K562 (cell line): Measurements from ENCODE around the gene STK11. TPM values are rescaled to one million over a fixed set of nuclear protein-coding genes. Genes with fewer than 3 reads are reported as not detected.

ENCODE experiments used
- AFF4 ChIP-seq: sonication (generic); formaldehyde crosslinking; IDR thresholded peaks from 2 replicates; pipeline ENCODE4 v1.8.0; 2023; ENCODE audit warnings: mild to moderate bottlenecking, missing genetic modification reagents
- CREB3L1 ChIP-seq: fragments of 450-650 bp; IDR thresholded peaks from 2 replicates; pipeline ENCODE4 v1.6.1; 2014; ENCODE audit warnings: low read depth, mild to moderate bottlenecking, moderate library complexity, borderline replicate concordance
- CXXC5 ChIP-seq: fragments of 250-450 bp; sonication (Bioruptor Pico); IDR thresholded peaks from 2 replicates; pipeline ENCODE4 v1.8.0; 2022; ENCODE audit warnings: inconsistent platforms, mild to moderate bottlenecking, moderate library complexity
- DNMT1 ChIP-seq: fragments of 450-650 bp; IDR thresholded peaks from 2 replicates; pipeline ENCODE4 v1.6.1; 2016; ENCODE audit warnings: antibody characterized with exemption, mild to moderate bottlenecking
- KAT7 ChIP-seq: sonication (generic); formaldehyde crosslinking; IDR thresholded peaks from 2 replicates; pipeline ENCODE4 v1.8.0; 2022; ENCODE audit warnings: missing genetic modification reagents, mild to moderate bottlenecking, borderline replicate concordance
- LEF1 ChIP-seq: fragments of 450-650 bp; IDR thresholded peaks from 2 replicates; pipeline ENCODE4 v1.6.1; 2016; ENCODE audit warnings: mild to moderate bottlenecking
- MYNN ChIP-seq, 2 experiments: sonication (generic); formaldehyde crosslinking in 1 of 2; IDR thresholded peaks; 2 replicates each; pipeline versions ENCODE4 v1.5.0 to v1.6.1; 2016 to 2020; ENCODE audit warnings: antibody characterized with exemption in 1 of 2, missing genetic modification reagents in 1 of 2
- NR1H2 ChIP-seq: sonication (generic); formaldehyde crosslinking; IDR thresholded peaks from 2 replicates; pipeline ENCODE4 v1.4.0; 2020; ENCODE audit warnings: mild to moderate bottlenecking, missing genetic modification reagents
- POLR2H ChIP-seq: IDR thresholded peaks from 2 replicates; pipeline ENCODE4 v1.6.1; 2016; ENCODE audit warnings: missing genetic modification characterization, low read depth, mild to moderate bottlenecking, control low read depth, missing compliant biosample characterization, moderate library complexity
- POLR3G ChIP-seq: IDR thresholded peaks from 2 replicates; pipeline ENCODE4 v1.6.1; 2011; ENCODE audit not compliant: insufficient read length, insufficient replicate concordance; ENCODE audit errors: extremely low read depth
- RBM17 ChIP-seq: fragments of 200-400 bp; formaldehyde crosslinking; IDR thresholded peaks from 2 replicates; pipeline ENCODE4 v1.6.1; 2017; ENCODE audit warnings: low read depth, mild to moderate bottlenecking, low read length, borderline replicate concordance
- SIN3B ChIP-seq: fragments of 450-650 bp; IDR thresholded peaks from 2 replicates; pipeline ENCODE4 v1.6.1; 2017; ENCODE audit warnings: low read depth, mild to moderate bottlenecking, moderate library complexity
- TCF7 ChIP-seq: sonication (generic); IDR thresholded peaks from 2 replicates; pipeline ENCODE4 v1.6.1; 2016; ENCODE audit warnings: antibody characterized with exemption, borderline replicate concordance
- ZBED1 ChIP-seq: IDR thresholded peaks from 2 replicates; pipeline ENCODE4 v1.6.1; 2014
- ZC3H4 ChIP-seq: sonication (generic); formaldehyde crosslinking; IDR thresholded peaks from 2 replicates; pipeline ENCODE4 v1.9.0; 2021; ENCODE audit warnings: missing genetic modification reagents, borderline replicate concordance
- ZKSCAN8 ChIP-seq: fragments of 200-800 bp; sonication (Bioruptor generic); IDR thresholded peaks from 2 replicates; pipeline ENCODE4 v1.6.1; 2016; ENCODE audit warnings: missing genetic modification characterization, missing compliant biosample characterization
- ZNF24 ChIP-seq: fragments of 450-650 bp; IDR thresholded peaks from 2 replicates; pipeline ENCODE4 v1.6.1; 2016
- ZNF609 ChIP-seq: sonication (generic); formaldehyde crosslinking; IDR thresholded peaks from 2 replicates; pipeline ENCODE4 v1.8.1; 2023; ENCODE audit warnings: missing genetic modification reagents, mild to moderate bottlenecking, borderline replicate concordance
- ZNF644 ChIP-seq: fragments of 200-800 bp; sonication (Bioruptor generic); IDR thresholded peaks from 2 replicates; pipeline ENCODE4 v1.6.1; 2016; ENCODE audit warnings: low read depth, missing genetic modification characterization, missing compliant biosample characterization
- polyA plus RNA-seq, 8 experiments: library from polyadenylated mRNA; depleted of rRNA in 4 of 8; stranded (reverse) in 5 of 8; unstranded in 3 of 8; fragments of >200 nt; fragmentation: Nextera tagmentation in 2 of 8; fragmentation: Illumina TruSeq in 1 of 8; extraction: Ambion mirVana in 2 of 8; extraction: Trizol in 1 of 8; gene quantifications; 2 replicates each; pipeline versions ENCODE4 v1.2.1 to v1.2.3, GENCODE V29; 2011 to 2014; ENCODE audit warnings: inconsistent platforms in 1 of 8, missing spikeins in 1 of 8
- total RNA-seq, 7 experiments: library from RNA; depleted of rRNA in 6 of 7; stranded (reverse); fragments of >200 nt in 6 of 7; fragmentation: Illumina TruSeq in 2 of 7; extraction: Trizol in 2 of 7; gene quantifications; 2 replicates each; pipeline versions ENCODE4 v1.2.1 to v1.2.3, GENCODE V29; 2011 to 2021; ENCODE audit warnings: low replicate concordance in 1 of 7

The STK11 gene
- total and polyA plus RNA-seq, 9 of the 15 experiments (the other 6 are each of a cell fraction or from before 2014, with no cell fraction given) = 0.15 to 96.5 (median 31.7) TPM

GRCh38 chr19:1241417-1242095 lies 36.0 kb downstream of the STK11 start, which contains the start of gene ATP5F1D (continued):
- no peak for TF ChIP-seq TCF7
- no peak for TF ChIP-seq ZNF609 (CRISPR knock-in tag)
- no peak for TF ChIP-seq MYNN (IDR thresholded peaks at IDR 0.05)
- no peak for TF ChIP-seq MYNN (CRISPR knock-in tag; IDR thresholded peaks at IDR 0.05)
- TF ChIP-seq ZC3H4 (CRISPR knock-in tag) = no peak
- no peak for TF ChIP-seq AFF4 (CRISPR knock-in tag)
- TF ChIP-seq KAT7 = no peak
- no peak for TF ChIP-seq RBM17
- peak; percentile 18; the same call in 1 of the 2 replicates for TF ChIP-seq ZNF24
- TF ChIP-seq NR1H2 = no peak
- TF ChIP-seq CXXC5 (CRISPR knock-in tag) = peak; percentile 95
- peak; percentile 77; the same call in 1 of the 2 replicates for TF ChIP-seq ZNF644 (tag)
- no peak for TF ChIP-seq POLR2H
- peak; percentile 90 for TF ChIP-seq CREB3L1
- peak; percentile 69 for TF ChIP-seq SIN3B
- TF ChIP-seq ZBED1 = no peak
- TF ChIP-seq POLR3G = no peak
- no peak for TF ChIP-seq LEF1
- no peak for TF ChIP-seq ZKSCAN8
- no peak for TF ChIP-seq DNMT1
